ENCODE results near the gene ZNF397.
"Not testable (repeated sequence)": the region's sequence is repeated elsewhere in the genome, so short reads cannot be mapped to it uniquely, and the experiment has no call there.

ZNF397 gene

DNA sequence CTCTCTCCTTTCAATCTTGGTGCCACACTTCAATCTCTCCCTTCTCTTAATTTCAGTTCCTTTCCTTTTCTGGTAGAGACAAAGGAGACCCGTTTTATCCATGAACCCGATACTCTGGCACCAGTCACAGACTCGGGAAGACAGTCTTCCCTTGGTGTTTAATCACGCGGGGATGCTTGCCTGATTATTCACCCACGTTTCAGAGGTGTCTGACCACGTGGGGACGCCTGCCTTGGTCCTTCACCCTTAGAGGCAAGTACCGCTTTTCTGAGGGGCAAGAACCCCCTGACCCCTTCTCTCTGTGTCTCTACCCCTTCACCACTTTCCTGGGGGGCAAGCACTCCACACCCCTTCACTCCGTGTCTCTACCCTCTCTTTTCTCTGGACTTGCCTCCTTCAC is 24.2 kb upstream of the ZNF397 start:
- not testable (repeated sequence) for H3K27ac ChIP-seq (ENCODE audit: insufficient read depth, low read length, poor library complexity, severe bottlenecking); DNase-seq; H3K4me1 ChIP-seq (ENCODE audit: control insufficient read depth, insufficient read depth, low read length, poor library complexity, severe bottlenecking); H3K4me3 ChIP-seq (ENCODE audit: insufficient read depth, low read depth, low read length, poor library complexity, severe bottlenecking); H3K9me3 ChIP-seq (ENCODE audit: control insufficient read depth, low read length); H3K36me3 ChIP-seq (ENCODE audit: control insufficient read depth, insufficient read depth, low read length); H3K27me3 ChIP-seq (replicated peaks; ENCODE audit: control insufficient read depth, insufficient read depth, low read length, poor library complexity, severe bottlenecking)

DNA sequence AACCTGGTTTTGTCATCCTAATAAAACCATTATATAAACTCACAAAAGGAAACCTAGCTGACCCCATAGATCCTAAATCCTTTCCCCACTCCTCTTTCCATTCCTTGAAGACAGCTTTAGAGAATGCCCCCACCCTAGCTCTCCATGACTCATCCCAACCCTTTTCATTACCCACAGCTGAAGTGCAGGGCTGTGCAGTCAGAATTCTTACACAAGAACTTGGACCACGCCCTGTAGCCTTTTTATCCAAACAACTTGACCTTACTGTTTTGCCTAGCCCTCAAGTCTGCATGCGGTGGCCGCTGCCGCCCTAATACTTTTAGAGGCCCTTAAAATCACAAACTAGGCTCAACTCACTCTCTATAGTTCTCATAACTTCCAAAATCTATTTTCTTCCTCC is 21.5 kb upstream of the ZNF397 start:
- H3K27ac ChIP-seq (ENCODE audit: insufficient read depth, low read length, poor library complexity, severe bottlenecking); H3K9me3 ChIP-seq (ENCODE audit: control insufficient read depth, low read length); H3K27me3 ChIP-seq (replicated peaks; ENCODE audit: control insufficient read depth, insufficient read depth, low read length, poor library complexity, severe bottlenecking); H3K36me3 ChIP-seq (ENCODE audit: control insufficient read depth, insufficient read depth, low read length); H3K4me1 ChIP-seq (ENCODE audit: control insufficient read depth, insufficient read depth, low read length, poor library complexity, severe bottlenecking); H3K4me3 ChIP-seq (ENCODE audit: insufficient read depth, low read depth, low read length, poor library complexity, severe bottlenecking); DNase-seq: not testable (repeated sequence)

DNA sequence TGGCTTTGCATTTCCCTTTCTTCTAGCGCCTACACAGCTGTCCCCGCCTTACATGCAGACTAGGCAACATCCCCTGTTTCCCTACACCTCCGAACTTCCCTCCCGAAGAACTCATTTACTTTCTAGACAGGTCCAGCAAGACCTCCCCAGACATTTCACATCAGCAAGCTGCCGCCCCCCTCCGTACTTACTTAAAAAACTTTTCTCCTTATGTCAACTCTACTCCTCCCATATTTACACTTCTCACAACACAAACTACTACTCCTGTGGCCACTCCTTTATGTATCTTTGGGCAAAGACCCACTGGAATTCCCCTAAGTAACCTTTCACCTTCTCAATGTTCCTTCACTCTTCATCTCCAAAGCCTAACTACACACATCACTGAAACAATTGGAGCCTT is 20.4 kb upstream of the ZNF397 start:
- Histone ChIP-seq H3K36me3 (ENCODE audit: control insufficient read depth, insufficient read depth, low read length) (no peaks in the 10 kb centered on the region), H3K4me1 (ENCODE audit: control insufficient read depth, insufficient read depth, low read length, poor library complexity, severe bottlenecking) (no peaks in the 10 kb centered on the region), H3K9me3 (ENCODE audit: control insufficient read depth, low read length) (no peaks in the 10 kb centered on the region), H3K4me3 (ENCODE audit: insufficient read depth, low read depth, low read length, poor library complexity, severe bottlenecking) (no peak overlapping the region), H3K27me3 (replicated peaks; ENCODE audit: control insufficient read depth, insufficient read depth, low read length, poor library complexity, severe bottlenecking) (no peaks in the 10 kb centered on the region), H3K27ac (ENCODE audit: insufficient read depth, low read length, poor library complexity, severe bottlenecking) (no peak overlapping the region)
- DNase-seq = no peak

DNA sequence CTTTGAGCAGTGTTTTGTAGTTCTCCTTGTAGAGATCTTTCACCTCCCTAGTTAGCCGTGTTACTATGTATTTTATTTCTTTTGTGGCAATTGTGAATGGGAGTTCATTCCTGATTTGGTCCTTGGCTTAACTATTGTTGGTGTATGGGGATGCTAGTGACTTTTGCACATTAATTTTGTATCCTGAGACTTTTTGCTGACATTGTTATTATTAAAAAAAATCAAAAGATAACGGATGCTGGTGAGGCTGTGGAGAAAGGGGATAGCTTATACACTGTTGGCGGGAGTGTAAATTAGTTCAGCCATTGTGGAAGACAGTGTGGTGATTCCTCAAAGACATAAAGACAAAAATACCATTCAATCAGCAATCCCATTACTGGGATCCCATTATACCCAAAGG is 17.0 kb upstream of the ZNF397 start:
- DNase-seq = no peak
- no peaks in the 10 kb centered on the region for H3K36me3 ChIP-seq (ENCODE audit: control insufficient read depth, insufficient read depth, low read length)

DNA sequence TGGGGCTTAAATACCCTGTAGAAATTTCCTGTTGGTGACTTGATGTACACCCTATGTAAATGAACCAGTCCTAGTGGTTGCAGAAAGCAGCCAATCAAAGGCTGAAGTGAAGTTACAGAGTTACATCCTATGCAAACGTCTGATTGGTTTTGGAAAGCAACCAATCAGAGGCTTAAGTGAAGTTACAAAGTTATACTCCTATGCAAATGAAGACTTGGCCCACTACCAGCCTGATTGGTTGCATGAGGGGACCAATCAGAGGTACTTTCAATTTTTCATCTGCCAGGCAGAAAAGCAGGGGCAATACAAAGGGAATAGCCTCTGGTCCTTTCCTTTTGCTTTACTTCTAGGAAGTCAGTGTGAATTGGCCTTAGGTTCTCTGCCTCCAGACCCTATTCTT is 13.6 kb upstream of the ZNF397 start:
- no peak overlapping the region for H3K27ac ChIP-seq (ENCODE audit: insufficient read depth, low read length, poor library complexity, severe bottlenecking)
- no peaks in the 10 kb centered on the region for H3K4me1 ChIP-seq (ENCODE audit: control insufficient read depth, insufficient read depth, low read length, poor library complexity, severe bottlenecking)
- no peak overlapping the region for H3K4me3 ChIP-seq (ENCODE audit: insufficient read depth, low read depth, low read length, poor library complexity, severe bottlenecking)
- DNase-seq = no peak
- H3K9me3 ChIP-seq (ENCODE audit: control insufficient read depth, low read length) = no peaks in the 10 kb centered on the region
- H3K27me3 ChIP-seq (replicated peaks; ENCODE audit: control insufficient read depth, insufficient read depth, low read length, poor library complexity, severe bottlenecking) = no peaks in the 10 kb centered on the region
- no peaks in the 10 kb centered on the region for H3K36me3 ChIP-seq (ENCODE audit: control insufficient read depth, insufficient read depth, low read length)

More for the DNA sequence above, 17.0 kb upstream of the ZNF397 start:
- H3K4me3 ChIP-seq (ENCODE audit: insufficient read depth, low read depth, low read length, poor library complexity, severe bottlenecking) = no peak overlapping the region
- no peaks in the 10 kb centered on the region for H3K9me3 ChIP-seq (ENCODE audit: control insufficient read depth, low read length)
- no peak overlapping the region for H3K27ac ChIP-seq (ENCODE audit: insufficient read depth, low read length, poor library complexity, severe bottlenecking)
- H3K27me3 ChIP-seq (replicated peaks; ENCODE audit: control insufficient read depth, insufficient read depth, low read length, poor library complexity, severe bottlenecking) = no peaks in the 10 kb centered on the region
- H3K4me1 ChIP-seq (ENCODE audit: control insufficient read depth, insufficient read depth, low read length, poor library complexity, severe bottlenecking) = no peaks in the 10 kb centered on the region

DNA sequence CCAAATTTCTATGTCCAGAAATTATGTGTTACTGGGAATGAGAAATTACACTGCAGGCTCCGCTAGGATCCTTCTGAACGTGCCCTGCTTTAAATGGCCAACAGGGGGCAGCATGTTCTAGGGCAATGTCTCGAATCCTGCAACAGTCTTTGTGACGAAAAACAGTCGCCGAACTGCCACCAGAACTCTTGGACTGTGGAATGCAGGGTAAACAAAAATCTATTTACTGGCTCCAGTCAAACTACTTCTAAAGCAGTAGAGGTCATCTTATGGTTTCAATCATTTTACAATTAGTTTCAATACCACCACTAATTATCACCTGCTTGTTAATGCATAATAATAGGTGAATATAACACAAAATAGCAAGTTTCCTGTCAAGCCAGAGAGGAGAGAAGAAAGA is 9.8 kb upstream of the ZNF397 start:
- Histone ChIP-seq H3K4me3 (ENCODE audit: insufficient read depth, low read depth, low read length, poor library complexity, severe bottlenecking) (no peak overlapping the region), H3K36me3 (ENCODE audit: control insufficient read depth, insufficient read depth, low read length) (no peaks in the 10 kb centered on the region), H3K9me3 (ENCODE audit: control insufficient read depth, low read length) (no peaks in the 10 kb centered on the region), H3K4me1 (ENCODE audit: control insufficient read depth, insufficient read depth, low read length, poor library complexity, severe bottlenecking) (no peaks in the 10 kb centered on the region), H3K27ac (ENCODE audit: insufficient read depth, low read length, poor library complexity, severe bottlenecking) (no peak overlapping the region), H3K27me3 (replicated peaks; ENCODE audit: control insufficient read depth, insufficient read depth, low read length, poor library complexity, severe bottlenecking) (no peaks in the 10 kb centered on the region)
- DNase-seq = peak; percentile 54 to 71 (median 57)

DNA sequence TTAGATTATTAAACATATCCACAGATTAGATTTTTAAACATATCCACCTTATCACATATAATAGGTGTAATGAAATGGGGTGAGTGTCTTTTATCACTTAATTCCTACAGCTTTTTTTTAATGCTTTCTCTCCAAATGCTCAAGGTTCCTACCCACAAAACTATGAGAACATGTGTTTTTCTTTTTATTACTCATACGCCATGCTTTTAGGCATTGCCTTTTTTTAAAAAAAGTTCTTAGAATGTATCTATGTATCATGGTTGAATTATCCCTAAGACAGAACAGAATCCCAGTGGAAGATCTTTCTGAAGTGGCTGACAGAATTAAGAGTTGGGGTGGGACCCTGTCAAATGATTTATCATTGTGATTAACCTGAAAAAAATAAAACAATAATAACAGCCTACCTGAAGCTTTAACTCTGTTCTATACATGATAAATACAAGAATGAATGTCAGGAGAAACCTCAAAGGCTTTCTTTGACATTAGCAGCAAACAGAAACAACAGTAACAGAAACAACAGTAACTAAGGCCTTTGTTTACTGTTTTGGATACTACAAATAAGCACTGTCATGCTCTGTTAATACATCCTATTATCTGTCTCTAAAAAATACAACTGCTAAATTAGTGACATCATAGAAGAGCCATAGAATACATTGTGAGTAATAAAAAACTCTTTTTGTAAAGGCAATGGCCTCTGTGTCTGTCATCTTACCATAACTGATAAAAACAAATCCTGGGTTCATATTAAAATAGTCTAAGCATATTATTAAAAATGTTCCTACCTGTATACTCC is 4.1 kb upstream of the ZNF397 start:
- Histone ChIP-seq H3K4me1 (ENCODE audit: control insufficient read depth, insufficient read depth, low read length, poor library complexity, severe bottlenecking) (no peaks in the 10 kb centered on the region), H3K36me3 (ENCODE audit: control insufficient read depth, insufficient read depth, low read length) (no peaks in the 10 kb centered on the region), H3K27me3 (replicated peaks; ENCODE audit: control insufficient read depth, insufficient read depth, low read length, poor library complexity, severe bottlenecking) (no peaks in the 10 kb centered on the region), H3K4me3 (ENCODE audit: insufficient read depth, low read depth, low read length, poor library complexity, severe bottlenecking) (no peak overlapping the region), H3K9me3 (ENCODE audit: control insufficient read depth, low read length) (no peaks in the 10 kb centered on the region), H3K27ac (ENCODE audit: insufficient read depth, low read length, poor library complexity, severe bottlenecking) (no peak overlapping the region)
- DNase-seq = no peak

DNA sequence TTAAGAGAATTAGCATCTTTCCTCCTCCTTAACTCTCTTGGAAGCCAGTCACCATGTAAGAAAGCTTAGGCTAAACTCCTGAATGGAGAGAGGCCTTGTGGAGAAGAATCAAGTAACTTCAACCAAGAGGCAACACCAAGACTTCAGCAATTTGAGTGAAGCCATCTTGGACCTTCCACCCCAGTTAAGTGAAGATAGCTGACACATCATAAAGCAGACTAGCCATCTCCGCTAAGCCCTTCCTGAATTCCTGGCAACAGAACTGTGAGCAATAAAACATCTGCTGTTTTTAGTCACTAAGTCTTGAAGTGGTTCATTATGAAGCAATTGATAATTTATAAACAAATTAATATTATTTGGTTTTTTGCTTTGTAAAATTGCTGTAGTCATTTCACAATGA is 1.5 kb upstream of the ZNF397 start:
- no peaks in the 10 kb centered on the region for H3K27me3 ChIP-seq (replicated peaks; ENCODE audit: control insufficient read depth, insufficient read depth, low read length, poor library complexity, severe bottlenecking)
- H3K9me3 ChIP-seq (ENCODE audit: control insufficient read depth, low read length) = no peaks in the 10 kb centered on the region

DNA sequence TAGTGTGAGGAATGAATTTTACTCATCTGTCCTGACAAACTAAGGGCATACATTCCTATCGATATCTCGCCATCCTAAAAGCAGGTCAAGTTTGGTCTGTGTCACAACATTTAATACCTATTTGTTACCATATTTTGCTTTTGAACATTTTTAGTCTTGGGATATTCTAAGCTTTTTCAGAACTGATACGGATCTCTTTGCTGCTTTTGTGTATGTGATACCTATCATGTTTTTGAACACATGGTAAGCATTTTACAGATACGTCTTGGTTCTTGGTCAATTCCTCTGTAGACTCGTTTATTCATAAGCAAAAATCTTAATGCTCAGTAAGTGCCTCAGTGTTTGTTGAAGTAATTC is 592 bp downstream of the ZNF397 start:
- Histone ChIP-seq H3K4me3 (ENCODE audit: insufficient read depth, low read depth, low read length, poor library complexity, severe bottlenecking) (peak overlapping the region; percentile 86), H3K27ac (ENCODE audit: insufficient read depth, low read length, poor library complexity, severe bottlenecking) (peak overlapping the region; percentile 94), H3K4me1 (ENCODE audit: control insufficient read depth, insufficient read depth, low read length, poor library complexity, severe bottlenecking) (no peaks in the 10 kb centered on the region), H3K9me3 (ENCODE audit: control insufficient read depth, low read length) (no peaks in the 10 kb centered on the region), H3K36me3 (ENCODE audit: control insufficient read depth, insufficient read depth, low read length) (peaks cover 35% of the 10 kb centered on the region), H3K27me3 (replicated peaks; ENCODE audit: control insufficient read depth, insufficient read depth, low read length, poor library complexity, severe bottlenecking) (no peaks in the 10 kb centered on the region)
- no peak for DNase-seq

More for the DNA sequence above, 1.5 kb upstream of the ZNF397 start:
- Histone ChIP-seq H3K4me3 (ENCODE audit: insufficient read depth, low read depth, low read length, poor library complexity, severe bottlenecking) (no peak overlapping the region), H3K27ac (ENCODE audit: insufficient read depth, low read length, poor library complexity, severe bottlenecking) (no peak overlapping the region), H3K4me1 (ENCODE audit: control insufficient read depth, insufficient read depth, low read length, poor library complexity, severe bottlenecking) (no peaks in the 10 kb centered on the region), H3K36me3 (ENCODE audit: control insufficient read depth, insufficient read depth, low read length) (peaks cover 17% of the 10 kb centered on the region)
- no peak for DNase-seq

DNA sequence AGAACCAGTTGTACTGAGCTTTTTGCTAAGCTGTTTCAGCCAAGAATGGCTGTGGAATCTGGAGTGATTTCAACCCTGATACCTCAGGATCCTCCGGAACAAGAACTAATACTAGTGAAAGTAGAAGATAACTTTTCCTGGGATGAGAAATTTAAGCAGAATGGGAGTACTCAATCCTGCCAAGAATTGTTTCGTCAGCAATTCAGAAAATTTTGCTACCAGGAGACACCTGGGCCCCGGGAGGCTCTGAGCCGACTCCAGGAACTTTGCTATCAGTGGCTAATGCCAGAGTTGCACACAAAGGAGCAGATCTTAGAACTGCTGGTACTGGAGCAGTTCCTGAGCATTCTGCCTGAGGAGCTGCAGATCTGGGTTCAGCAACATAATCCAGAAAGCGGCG is 1.6 kb downstream of the ZNF397 start:
- H3K27ac ChIP-seq (ENCODE audit: insufficient read depth, low read length, poor library complexity, severe bottlenecking) = no peak overlapping the region
- no peaks in the 10 kb centered on the region for H3K9me3 ChIP-seq (ENCODE audit: control insufficient read depth, low read length)
- no peaks in the 10 kb centered on the region for H3K27me3 ChIP-seq (replicated peaks; ENCODE audit: control insufficient read depth, insufficient read depth, low read length, poor library complexity, severe bottlenecking)
- no peak for DNase-seq
- H3K4me1 ChIP-seq (ENCODE audit: control insufficient read depth, insufficient read depth, low read length, poor library complexity, severe bottlenecking) = no peaks in the 10 kb centered on the region
- H3K4me3 ChIP-seq (ENCODE audit: insufficient read depth, low read depth, low read length, poor library complexity, severe bottlenecking) = no peak overlapping the region
- H3K36me3 ChIP-seq (ENCODE audit: control insufficient read depth, insufficient read depth, low read length) = peaks cover 45% of the 10 kb centered on the region
